HG03135 (cell line): Measurements from ENCODE around the gene REEP5.
"Not testable (repeated sequence)": the region's sequence is repeated elsewhere in the genome, so short reads cannot be mapped to it uniquely, and the experiment has no call there.

Source experiments
- ATAC-seq: cut with Tn5 transposase; IDR thresholded peaks from one replicate; pipeline ENCODE4 v1.9.1; 2021; ENCODE audit warnings: mild to moderate bottlenecking, moderate library complexity; ENCODE audit not compliant: unreplicated experiment

The REEP5 gene

DNA sequence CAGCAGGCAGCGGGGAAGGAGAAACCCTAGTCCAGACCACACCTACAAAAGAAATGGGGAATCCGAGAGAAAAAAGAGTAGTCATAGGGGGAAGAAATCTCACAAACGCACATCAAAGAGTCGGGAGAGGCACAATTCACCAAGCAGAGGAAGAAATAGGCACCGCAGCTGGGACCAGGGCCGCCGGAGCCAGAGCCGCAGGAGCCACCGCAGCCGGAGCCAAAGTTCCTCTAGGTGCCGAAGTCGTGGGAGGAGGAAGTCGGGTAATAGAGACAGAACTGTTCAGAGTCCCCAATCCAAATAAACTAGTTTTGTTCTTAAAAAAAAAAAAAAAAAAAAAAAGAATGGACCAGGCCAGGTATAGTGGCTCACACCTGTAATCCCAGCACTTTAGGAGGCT lies 29.3 kb downstream of the REEP5 start:
- no peak for ATAC-seq

DNA sequence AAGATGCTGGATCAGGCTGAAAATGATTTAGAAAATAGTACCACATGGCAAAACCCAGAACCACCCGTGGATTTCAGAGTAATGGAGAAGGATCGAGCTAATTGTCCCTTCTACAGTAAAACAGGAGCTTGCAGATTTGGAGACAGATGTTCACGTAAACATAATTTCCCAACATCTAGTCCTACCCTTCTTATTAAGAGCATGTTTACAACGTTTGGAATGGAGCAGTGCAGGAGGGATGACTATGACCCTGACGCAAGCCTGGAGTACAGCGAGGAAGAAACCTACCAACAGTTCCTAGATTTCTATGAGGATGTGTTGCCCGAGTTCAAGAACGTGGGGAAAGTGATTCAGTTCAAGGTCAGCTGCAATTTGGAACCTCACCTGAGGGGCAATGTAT lies 30.0 kb downstream of the REEP5 start:
- ATAC-seq = not testable (repeated sequence)

DNA sequence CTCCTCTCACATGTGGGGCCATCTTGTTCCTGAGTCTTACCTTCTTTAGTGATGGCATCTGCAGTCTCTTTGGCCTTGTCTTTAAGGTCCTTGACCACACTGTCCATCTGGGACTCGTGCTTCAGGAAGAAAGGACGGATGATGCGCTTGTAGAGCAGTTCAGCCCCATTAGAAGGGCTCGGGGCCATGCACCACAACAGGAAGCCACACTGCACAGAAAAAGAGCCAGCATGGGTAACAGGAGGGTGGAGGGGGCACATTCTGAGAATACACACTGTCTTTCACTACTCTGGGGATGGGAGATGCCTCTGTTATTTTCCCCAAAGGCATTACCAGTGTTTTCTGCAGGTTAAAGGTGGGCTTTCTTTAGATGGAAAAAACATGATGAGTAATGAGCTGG lies 35.1 kb downstream of the REEP5 start:
- ATAC-seq = no peak

DNA sequence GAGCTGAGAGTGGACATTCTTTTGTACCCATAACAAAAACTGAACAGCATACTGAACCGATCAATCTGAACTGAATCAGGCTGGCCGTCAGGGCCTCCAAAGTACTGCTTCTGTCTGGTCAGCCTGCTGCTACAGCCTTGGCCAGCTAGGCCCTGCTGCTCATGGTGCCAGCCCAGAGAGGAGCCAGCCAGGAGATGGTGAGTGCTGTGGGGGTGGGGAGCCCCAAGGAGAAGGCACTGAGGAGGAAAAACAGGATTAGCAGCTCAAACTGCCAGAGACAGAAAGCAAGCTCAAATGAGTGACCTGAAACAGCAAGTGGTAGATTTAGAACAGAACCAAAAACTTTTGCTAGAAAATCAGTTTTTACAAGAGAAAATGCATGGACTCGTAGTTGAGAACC lies 37.0 kb downstream of the REEP5 start:
- ATAC-seq = no peak

DNA sequence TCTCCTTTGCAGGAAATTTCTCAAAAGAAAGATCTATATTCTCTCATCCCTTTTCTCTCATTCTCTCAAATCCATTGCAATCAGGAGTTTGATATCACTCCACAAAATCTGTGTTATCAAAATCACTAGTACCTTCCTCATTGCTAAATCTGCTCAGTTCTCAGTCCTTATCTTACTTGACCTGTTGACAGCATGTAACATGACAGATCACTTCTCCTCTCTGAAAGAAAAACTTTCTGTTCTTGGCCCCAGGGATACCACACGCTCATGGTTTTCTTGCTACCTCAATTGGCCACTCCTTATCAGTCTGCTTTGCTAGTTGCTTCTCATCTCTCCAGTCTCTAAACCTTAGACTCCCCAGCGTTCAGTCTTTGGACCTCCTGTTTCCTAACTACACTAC lies 38.8 kb downstream of the REEP5 start:
- no peak for ATAC-seq

DNA sequence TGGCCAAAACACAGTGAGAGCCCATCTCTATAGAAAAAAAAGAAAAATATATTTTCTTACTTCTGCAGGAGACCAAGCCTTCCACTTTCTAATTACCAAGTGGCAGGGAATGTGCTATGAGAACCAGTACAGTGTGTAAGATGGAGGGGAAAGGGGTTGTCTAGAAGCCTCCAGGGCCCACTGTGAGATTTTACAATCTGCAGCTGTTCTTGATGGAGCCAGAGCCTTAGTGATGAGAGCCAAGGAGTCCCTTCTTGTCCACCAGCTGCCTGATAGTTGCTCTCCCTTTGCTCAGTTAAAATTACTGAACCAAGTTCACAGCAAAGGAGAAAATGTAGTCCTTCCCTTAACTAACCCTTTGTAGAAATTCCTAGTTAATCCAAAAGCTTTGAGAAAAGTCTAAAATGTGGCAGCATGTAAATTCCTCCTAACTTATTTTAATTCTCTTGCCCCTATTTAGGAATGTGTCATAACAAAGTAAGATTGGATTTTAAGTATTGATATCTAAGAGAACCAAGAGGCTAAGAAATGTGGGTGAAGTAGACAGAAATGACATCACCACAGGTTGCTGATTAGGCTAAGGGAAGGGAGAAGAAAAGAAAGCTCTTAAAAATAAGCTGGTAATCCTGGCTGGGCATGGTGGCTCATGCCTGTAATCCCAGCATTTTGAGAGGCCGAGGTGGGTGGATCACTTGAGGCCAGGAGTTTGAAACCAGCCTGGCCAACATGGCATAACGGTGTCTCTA lies 41.6 kb downstream of the REEP5 start:
- no peak for ATAC-seq

DNA sequence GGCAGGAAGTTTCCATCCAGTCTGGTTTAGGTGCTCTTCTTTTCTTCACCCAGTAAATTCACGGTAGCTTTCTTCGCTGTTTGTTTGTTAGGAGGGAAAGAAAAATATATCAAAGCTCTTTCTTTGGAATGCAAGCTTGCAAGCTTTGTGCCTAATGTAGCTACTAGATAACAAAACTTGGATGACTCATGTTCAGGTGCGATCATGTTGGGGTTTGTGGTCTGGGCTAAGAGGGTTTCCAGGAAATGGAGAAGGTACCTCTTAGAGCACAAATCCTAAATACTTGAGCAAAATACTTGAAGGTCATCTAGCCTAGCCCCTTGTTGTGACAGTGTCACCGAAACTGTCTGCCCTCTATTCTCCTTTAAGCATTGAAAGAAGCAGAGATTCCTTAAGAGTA lies 43.3 kb downstream of the REEP5 start:
- ATAC-seq = no peak

DNA sequence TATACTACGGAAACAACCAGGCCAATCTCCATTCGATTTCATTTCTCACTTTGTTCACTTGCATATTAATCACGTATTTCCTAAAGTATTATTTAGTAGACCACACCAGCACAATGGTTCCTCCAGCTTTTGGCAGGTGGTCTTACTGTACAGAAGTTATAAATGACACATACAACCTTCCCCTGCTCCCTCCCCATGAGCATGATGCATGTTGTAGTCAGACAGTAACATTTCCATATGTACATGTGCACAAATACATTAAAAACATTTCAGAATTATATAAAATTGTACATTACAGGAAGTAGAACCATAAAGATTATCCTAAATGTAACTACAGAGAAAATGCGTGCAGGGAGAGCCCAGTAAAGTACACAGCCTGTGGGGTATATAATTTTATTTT lies 43.9 kb downstream of the REEP5 start:
- ATAC-seq = no peak

DNA sequence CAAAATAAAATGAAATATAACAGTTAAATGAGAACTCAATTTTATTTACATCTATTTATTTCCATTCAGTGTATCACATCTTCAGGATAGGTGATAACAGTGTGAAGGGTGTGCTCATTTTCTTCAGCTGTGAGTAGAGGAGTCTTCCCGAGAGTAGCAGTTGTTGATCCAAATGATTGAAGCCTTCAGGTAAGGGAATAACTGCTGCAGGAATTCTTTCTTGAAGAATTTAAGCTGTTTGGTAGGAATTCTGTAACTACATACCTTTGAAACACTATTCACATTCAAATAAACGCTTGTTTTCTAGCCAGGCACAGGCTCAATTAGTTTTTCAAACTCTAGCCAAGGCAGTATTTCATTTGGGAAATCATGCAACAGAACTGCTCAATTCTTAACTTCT lies 45.7 kb downstream of the REEP5 start:
- ATAC-seq = no peak

DNA sequence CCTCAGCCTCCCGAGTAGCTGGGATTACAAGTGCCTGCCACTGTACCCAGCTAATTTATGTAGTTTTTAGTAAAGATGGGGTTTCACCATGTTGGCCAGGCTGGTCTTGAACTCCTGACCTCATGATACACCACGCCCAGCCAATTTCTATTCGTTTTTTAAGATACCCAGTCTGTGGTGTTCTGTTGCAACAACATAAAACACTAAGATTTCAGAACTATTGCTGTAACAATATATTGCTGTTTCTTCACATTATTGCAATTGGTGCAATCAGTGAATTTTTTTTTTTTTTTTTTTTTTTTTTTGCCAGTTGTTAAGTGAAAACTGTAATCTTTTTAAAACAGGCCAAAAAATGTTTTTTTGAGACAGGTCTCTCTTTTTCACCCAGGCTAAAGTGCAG lies 51.1 kb downstream of the REEP5 start:
- ATAC-seq = no peak

DNA sequence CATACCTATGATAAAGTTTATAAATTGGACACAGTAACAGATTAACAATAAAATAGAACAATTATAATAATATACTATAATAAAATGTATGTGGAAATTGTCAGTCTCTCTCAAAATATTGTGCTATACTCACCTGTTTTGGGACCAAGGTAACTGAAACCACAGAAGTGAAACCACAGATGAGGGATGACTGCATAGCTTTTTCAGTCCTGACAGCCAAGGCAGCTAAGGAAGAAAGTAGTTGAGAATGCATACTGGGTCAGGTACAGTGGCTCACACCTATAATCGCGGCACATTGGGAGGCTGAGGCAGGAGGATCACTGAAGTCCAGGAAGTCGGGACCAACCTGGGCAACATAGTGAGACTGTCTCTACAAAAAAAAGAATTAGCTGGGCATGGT lies 52.1 kb downstream of the REEP5 start:
- peak; percentile 60 for ATAC-seq

DNA sequence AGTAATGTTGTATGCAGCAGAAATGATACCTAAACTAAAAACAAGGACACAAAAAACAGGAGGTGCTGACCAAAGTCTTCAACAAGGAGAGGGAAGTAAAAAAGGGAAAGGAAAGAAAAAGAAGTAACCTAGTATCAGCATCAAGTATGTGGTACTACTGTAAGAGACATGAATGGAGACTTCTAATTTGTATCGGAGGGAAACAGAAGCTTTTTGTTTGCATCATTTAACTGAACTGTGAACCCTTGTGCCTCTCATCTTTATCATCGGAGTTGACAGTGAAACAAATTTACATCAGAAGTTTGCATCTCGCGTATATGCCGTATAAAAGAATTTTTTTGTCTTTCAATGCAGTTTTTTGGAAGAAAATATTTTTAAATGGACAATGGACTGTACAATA lies 54.6 kb downstream of the REEP5 start:
- ATAC-seq = no peak

DNA sequence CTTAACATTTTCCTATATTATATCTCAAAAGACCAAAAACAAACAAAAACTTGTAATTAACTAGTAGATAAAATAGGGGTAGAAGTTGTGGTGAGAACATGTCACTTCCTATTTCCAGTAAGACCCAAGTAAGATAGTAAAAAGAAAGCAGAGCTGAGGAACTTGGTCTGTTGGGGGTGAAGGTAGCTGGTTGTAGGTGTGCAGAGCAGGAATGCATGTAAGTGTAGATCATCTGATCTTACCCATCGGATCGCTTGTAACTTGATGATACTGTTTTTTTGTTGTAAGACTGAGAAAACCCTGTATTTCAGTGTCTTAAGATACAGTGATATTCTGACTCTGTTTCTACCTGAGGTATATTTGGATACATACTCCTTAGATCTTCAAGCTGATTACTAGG lies 55.3 kb downstream of the REEP5 start:
- ATAC-seq = no peak

DNA sequence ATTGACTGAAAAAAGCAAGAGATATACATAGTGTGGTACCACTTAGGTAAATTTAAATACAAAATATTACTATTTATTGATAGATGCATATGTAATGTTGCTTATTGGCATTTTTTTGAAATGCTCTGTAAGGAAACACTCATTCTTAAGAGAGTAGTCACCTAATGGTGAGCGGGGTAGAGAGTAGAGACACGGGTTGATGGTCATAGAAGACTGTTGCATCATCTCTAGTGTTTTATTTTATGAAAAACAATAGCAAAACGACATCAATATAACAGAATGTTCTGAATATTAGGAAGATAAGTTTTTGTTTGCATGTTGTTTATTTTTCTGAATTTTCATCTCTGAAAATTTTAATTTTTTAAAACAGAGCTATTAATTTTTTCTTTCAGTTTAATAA lies 56.9 kb downstream of the REEP5 start:
- no peak for ATAC-seq

DNA sequence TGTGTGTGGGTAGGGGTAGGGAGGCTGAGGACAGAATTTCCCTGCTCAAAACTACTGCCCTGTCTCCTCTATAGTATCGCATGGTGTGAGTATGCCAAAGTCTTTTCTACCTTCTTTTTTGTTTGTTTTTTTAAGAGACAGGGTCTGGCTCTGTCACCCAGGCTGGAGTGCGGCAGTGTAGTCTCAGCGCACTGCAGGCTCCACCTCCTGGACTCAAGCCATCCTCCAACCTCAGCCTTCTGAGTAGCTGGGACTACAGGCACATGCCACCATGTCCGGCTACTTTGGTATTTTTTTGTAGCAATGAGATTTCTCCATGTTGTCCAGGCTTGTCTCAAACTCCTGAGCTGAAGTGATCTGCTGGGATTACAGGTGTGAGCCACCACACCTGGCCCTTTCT lies 58.5 kb downstream of the REEP5 start:
- no peak for ATAC-seq

DNA sequence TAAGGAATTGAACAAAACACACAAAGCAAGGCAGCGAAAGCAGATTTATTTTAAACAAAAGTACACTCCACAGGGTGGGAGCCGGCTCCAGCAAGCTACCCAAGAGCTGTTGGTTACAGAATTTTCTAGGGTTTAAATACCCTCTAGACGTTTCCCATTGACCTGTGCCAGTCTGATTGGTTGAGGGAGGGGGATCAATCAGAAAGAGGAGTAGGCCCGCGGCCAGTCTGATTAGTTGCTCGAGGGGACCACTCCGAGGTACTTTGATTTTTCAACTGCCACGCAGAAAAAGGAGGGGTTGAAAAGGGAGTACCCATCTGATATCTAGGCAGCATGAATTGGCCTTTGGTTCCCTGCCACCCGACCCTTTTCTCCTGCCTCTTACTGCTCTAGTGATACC lies 59.9 kb downstream of the REEP5 start:
- ATAC-seq = no peak

DNA sequence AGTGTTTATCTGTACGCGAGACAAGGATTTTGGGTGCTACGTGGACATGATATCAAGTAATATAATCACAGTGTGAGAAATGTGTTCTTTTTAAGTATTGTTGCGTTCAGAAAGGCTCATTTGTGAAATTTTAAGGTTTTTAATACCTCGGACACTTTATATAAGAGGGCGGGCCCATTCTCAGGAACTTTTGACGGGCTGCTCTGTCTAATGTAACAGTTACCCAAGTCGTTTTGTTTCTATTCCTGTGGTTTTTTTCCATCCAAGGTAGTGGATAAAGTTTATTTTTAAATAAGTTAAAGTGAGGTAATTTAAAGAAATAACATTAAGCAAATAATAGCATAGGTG lies 60.4 kb downstream of the REEP5 start:
- no peak for ATAC-seq

DNA sequence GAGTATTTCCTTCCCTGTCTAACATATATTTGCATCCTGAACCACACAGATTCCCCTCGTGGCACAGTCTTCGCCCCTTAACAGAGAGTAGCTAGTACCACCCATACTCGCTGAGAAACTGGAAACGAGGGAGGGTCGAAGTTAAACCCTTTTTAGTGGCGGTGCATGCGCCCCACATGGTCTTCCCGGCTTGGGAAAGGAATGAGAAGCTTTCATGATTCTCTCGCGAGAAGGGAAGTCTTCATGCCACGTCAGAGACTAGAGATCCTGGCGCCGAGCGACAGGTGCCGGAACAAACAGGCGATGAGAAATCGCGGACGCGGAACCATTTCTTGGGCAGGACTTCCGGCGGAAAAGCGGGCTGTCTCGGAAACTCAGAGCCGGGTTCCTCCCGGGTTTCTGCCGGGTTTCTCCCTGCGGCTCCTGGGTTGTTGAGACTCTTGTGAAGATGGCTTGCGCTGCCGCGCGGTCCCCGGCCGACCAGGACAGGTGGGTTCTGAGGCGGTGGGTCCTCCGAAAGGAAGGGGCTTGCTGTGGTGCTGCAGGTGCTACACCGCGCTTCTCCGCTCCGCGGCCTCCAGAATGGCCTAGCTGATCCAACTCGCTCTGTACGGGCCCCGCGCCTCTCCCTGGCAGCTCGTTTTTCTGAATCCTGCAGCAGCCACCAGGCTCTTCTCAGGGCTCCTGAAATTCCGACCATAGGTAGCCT lies 60.9 kb downstream of the REEP5 start, which contains the start of gene SRP19:
TSS of gene SRP19 (plus strand) at position 359 of the 709 bp plus-strand sequence. CDS start at position 449, 90 bp downstream.
- peak; percentile 97 for ATAC-seq

DNA sequence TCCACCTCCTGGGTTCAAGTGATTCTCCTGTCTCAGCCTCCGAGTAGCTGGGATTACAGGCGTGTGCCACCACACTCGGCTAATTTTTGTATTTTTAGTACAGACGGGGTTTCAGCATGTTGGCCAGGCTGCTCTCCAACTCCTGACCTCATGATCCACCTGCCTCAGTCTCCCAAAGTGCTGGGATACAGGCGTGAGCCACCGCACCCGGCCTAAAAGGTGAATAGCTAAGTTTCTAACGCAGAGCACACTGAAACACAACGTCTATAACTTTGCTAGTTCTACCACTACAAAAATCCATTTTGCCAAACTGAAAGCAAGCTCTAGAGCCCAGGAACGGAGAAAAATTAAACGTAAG lies 61.5 kb downstream of the REEP5 start:
- not testable (repeated sequence) for ATAC-seq

DNA sequence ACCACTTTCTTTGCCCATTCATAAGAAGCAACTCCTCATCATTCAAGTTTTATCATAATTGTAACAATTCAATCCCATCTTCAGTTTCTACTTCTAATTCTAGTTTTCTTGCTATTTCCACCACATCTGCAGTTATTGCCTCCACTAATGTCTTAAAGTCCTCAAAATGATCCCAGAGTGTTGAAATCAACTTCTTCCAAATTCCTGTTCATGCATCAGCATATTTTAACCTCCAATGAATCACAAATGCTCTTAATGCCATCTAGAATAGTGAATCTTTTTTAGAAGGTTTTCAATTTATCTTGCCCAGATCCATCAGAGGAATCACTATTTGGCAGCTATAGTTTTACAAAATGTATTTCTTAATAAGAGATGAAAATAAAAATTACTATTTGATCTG lies 64.2 kb downstream of the REEP5 start:
- ATAC-seq = no peak

DNA sequence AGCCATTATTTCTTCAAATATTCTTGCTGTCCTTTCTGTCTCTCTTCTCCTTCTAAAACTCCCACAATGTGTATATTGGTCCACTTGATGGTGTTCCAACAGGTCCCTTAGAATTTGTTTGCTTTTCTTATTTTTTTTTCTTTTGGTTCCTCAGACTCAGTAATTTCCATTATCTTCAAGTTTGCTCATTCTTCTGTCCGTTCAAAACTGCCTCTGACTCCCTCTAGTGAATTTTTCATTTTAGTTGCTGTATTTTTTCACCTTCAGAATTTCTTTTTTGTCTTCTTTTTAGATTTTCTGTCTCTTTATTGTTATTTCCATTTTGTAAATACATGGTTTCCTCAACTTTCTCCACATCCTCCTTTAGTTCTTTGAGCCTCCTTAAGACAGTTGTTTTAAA lies 67.4 kb downstream of the REEP5 start:
- no peak for ATAC-seq

DNA sequence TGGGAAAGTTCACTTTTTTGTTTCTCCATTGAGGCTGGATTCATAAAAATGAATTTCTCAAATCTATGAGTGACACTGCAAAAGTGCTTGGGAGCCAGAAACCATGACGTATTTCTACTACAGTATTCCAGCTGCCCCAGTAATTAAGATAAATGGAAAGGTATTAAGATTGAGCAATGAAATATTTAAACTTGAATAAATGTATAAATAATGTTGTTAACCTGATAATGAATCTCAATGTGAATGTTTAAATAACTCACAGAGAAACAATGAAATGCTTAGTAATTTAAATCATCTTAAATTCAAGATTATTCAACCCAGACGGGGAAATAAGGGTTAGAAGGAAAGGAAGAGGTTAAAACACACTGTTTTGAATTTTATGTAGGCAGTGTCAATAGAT lies 72.1 kb downstream of the REEP5 start:
- no peak for ATAC-seq
